Activated CD4-positive, alpha-beta T cell treated with anti-CD3 and anti-CD28 coated beads, Interleukin-2, amount 50 U/mL, for 24 hours (primary cell): ENCODE data around the gene CCDC92.

Experiments used
- DNase-seq, 2 donors: peaks; one replicate each; pipeline ENCODE4 v3.0.0-alpha.2; 2020; ENCODE audit warnings: low read depth in 1 of 2, low spot score in 1 of 2

The CCDC92 gene

DNA sequence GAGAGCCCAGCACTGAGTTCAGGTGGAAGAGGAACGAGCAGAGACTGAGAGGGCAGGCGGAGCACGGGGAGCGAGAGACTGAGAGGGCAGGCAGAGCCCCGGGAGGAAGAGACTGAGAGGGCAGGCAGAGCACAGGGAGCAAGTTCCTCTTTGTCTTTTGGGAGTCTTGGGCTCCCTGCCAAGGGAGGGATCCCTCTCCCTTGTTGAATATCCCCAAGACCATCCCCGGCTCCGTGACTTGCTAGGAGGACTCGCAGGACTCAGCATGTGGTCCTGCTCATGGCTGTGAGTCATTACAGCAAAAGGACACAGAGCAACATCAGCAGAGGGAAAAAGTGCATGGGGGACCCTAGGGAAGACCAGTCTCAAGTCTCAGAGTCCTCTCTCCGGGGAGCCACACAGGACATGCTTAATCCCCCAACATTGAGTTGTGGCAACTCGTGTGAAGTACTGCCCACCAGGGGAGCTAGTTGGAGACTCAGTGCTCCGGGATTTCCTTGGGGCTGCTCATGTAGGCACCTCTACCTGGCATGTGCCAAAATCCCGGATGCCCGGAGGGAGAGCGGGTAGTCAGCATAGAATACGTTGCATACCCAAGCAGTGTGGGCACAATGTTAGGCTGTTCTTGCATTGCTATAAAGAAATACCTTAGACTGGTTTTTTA is 81.0 kb downstream of the CCDC92 start:
- no peak for DNase-seq

DNA sequence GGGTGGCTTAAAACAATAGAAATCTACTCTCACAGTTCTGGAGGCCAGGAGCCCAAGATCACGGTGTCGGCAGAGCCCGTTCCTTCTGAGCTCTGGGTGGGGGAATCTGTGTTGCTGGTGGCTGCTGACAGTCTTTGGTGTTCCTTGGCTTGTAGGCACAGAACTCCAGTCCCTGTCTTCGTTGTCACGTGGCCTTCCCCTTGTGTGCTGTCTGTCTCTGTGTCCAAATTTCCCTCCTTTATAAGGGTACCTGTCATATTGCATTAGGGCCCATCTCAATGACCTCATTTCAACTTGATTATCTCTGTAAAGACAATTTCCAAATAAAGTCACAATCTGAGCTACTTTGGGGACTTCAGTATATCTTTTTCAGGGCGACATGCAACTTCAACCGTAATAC is 81.6 kb downstream of the CCDC92 start:
- DNase-seq = no peak

DNA sequence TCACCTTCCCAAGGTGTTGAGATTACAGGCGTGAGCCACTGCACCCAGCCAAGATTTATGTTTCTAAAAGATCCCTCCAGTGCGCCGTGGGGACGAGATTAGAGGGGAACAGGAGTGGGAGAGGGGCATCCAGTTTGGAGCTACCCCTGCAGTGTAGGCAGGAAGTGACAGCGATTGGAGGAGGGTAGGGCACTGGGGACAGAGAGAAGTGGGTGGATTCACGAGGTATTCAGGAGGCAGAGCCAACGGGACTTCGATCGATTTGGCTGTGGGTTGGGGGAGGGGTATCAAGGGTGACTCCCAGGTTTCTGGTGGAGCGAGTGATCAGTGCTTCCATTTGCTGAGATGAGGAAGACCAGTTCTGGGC is 82.1 kb downstream of the CCDC92 start:
- no peak for DNase-seq

DNA sequence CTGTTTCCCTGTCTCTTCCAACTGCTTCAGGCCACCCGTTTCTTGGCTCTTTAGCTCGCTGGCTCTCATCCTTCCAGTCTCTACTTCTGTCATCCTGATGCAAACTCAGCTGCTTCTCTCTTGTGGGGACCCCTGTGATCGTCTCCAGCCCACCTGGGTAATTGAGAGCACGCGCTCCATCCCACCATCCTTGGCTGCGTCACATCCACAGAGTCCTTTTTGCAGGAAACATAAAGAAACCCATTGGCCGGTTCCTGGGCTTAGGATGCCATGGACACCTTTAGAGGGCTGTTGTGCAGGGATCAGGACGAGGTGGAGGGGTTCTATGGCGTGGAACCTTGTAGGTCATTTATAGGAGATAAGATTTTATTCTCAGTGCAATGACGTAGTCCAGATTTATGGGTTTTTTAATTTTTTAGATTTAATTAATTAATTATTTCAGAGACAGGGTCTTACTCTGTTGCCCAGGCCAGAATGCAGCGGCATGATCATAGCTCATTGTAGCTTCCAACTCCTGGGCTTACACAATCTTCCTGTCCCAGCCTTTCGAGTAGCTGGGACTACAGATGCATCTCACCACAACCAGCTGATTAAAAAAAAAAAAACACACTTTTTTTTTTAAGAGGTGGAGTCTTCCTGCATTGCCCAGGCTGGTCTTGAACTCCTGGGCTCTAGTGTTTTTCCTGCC is 82.6 kb downstream of the CCDC92 start:
- DNase-seq = no peak

DNA sequence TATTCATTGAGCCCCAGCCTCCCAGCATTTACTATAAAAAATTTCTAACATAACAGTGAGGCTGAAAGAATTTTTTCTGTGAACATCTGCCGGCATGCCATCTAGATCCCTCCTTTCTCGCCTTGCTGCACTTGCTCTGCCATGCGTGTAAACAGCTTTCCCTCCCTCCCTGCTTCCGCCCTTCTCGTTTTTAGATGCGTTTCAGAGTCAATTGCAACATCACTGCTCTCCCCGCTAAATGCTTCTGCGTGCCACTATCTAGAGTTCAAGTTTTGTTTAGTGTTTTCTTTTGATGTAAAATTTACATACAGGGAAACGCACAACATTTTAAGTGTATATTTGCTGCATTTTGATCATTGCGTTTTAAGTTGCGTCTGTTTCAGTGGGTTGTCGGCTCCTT is 83.6 kb downstream of the CCDC92 start:
- DNase-seq = no peak

DNA sequence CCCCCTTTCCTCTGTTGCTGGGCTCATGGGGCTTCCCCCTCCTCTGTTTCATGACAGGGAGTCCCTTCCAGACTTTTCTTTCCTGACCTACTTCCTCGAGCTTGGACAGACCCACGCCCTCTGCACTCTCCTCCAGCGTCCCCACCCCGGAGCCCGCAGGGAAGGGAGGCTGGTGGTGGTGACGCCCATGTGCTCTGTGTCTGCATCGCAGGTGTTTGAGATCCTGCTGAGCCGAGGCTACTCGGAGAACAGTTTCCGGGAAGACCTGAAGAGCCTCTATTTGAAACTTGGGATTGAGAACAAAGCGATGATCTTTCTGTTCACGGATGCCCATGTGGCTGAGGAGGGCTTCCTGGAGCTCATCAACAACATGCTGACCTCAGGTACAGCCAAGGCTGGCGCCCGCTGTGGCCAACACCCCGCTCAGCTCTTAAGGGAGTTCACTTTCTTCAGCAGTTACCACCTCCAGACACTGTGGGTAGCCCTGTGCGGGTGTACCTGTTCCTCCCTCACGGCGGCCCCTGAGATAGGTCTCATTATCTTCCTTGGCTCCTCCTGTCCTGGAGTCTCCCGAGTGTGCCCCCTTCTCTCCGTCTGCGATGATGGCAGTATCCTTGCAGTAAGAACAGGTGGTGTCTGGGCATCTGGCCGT is 85.6 kb downstream of the CCDC92 start:
- DNase-seq = no peak

DNA sequence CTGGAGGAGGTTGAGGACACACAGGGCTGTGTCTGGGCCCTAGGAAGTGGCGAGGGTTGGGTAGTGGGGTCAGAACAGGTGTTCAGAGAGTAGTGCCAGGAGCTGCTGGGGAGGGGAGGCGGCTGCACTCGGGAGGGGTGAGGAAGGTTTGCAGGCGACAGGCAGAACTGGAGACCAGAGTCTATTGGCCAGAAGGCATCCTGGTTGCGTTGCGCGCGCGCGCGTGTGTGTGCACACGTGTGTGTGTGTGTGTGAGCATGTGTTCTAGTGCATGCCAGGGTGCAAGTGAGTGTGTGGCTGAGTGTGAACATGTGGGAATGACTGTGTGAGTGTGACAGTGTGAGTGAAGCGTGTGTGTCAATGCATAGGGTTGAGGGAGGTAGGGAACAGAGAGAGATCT is 86.4 kb downstream of the CCDC92 start:
- no peak for DNase-seq
